SK-N-SH (cell line): Measurements from ENCODE around the gene CLDN10. TPM values are rescaled to one million over a fixed set of nuclear protein-coding genes. Genes with fewer than 3 reads are reported as not detected.

ENCODE experiments used
- CTCF ChIA-PET: fragments of 300-600, 350-600 bp; formaldehyde crosslinking; extraction: SDS; loops from one replicate; lab custom pipeline; 2021; lab: Yijun Ruan, JAX
- POLR2A ChIA-PET: fragments of 350-600 bp; sonication (Branson Sonifier 250); formaldehyde crosslinking; extraction: SDS; loops from one replicate; lab custom pipeline; 2020; ENCODE audit warnings: antibody characterized with exemption, inconsistent platforms; lab: Yijun Ruan, JAX
- DNase-seq: peaks from one replicate; pipeline ENCODE4 v3.0.0; 2012
- H2AFZ ChIP-seq: fragments of 200-600 bp; sonication (generic); 2 replicates; pipeline ENCODE4 v1.8.1; 2016; ENCODE audit warnings: antibody characterized with exemption, mild to moderate bottlenecking, low read depth
- H3F3A ChIP-seq: fragments of 200-600 bp; sonication (generic); replicated peaks from 2 replicates; pipeline ENCODE3; 2016; ENCODE audit warnings: antibody characterized with exemption, mild to moderate bottlenecking; ENCODE audit not compliant: insufficient read depth
- H3K27ac ChIP-seq, 2 experiments: fragments of 200-500 bp in 1 of 2; fragments of 200-600 bp in 1 of 2; sonication (Bioruptor generic) in 1 of 2; sonication (generic), shearing (Covaris generic) in 1 of 2; 2 replicates each; pipeline versions ENCODE4 v1.5.1 to v1.6.1; 2014 to 2016; ENCODE audit warnings: low read depth in 2 of 2, inconsistent platforms in 1 of 2, low read length in 1 of 2, mild to moderate bottlenecking in 1 of 2, mixed read lengths in 1 of 2
- H3K27me3 ChIP-seq: fragments of 200-600 bp; sonication (generic), shearing (Covaris generic); 2 replicates; pipeline ENCODE4 v1.6.1; 2016; ENCODE audit warnings: mixed run types; ENCODE audit not compliant: insufficient read depth
- H3K36me3 ChIP-seq, 2 experiments: fragments of 200-500 bp in 1 of 2; fragments of 200-600 bp in 1 of 2; sonication (Bioruptor generic) in 1 of 2; sonication (generic) in 1 of 2; replicated peaks in 1 of 2; 2 replicates each; pipeline versions ENCODE3 to v1.5.1; 2014 to 2016; ENCODE audit warnings: low read length in 1 of 2, mild to moderate bottlenecking in 1 of 2; ENCODE audit not compliant: insufficient read depth in 2 of 2, control insufficient read depth in 1 of 2
- H3K4me1 ChIP-seq, 2 experiments: fragments of 200-500 bp in 1 of 2; fragments of 200-600 bp in 1 of 2; sonication (Bioruptor generic) in 1 of 2; sonication (generic), shearing (Covaris generic) in 1 of 2; 2 replicates each; pipeline versions ENCODE4 v1.5.1 to v1.6.1; 2014 to 2016; ENCODE audit warnings: low read depth in 1 of 2, low read length in 1 of 2, mixed run types in 1 of 2; ENCODE audit not compliant: insufficient read depth in 2 of 2, control insufficient read depth in 1 of 2
- H3K4me2 ChIP-seq: fragments of 200-600 bp; sonication (generic), shearing (Covaris generic); 2 replicates; pipeline ENCODE4 v1.6.1; 2017; ENCODE audit warnings: mixed run types
- H3K4me3 ChIP-seq, 2 experiments: fragments of 200-500 bp in 1 of 2; fragments of 200-600 bp in 1 of 2; sonication (Bioruptor generic) in 1 of 2; sonication (generic), shearing (Covaris generic) in 1 of 2; 2 replicates each; pipeline versions ENCODE4 v1.5.1 to v1.8.1; 2014 to 2016; ENCODE audit warnings: low read depth in 2 of 2, inconsistent platforms in 1 of 2, low read length in 1 of 2, mild to moderate bottlenecking in 1 of 2, mixed read lengths in 1 of 2, moderate library complexity in 1 of 2
- H3K79me2 ChIP-seq: fragments of 200-600 bp; sonication (generic); 2 replicates; pipeline ENCODE4 v1.8.1; 2017; ENCODE audit warnings: mild to moderate bottlenecking; ENCODE audit not compliant: insufficient read depth
- H3K9ac ChIP-seq: fragments of 200-600 bp; sonication (generic); 2 replicates; pipeline ENCODE4 v1.6.1; 2017; ENCODE audit warnings: mixed run types
- H3K9me2 ChIP-seq: fragments of 200-600 bp; sonication (generic); 2 replicates; pipeline ENCODE4 v1.6.1; 2017; ENCODE audit warnings: mixed run types
- H3K9me3 ChIP-seq: fragments of 200-600 bp; sonication (generic); 2 replicates; pipeline ENCODE4 v1.6.1; 2017; ENCODE audit warnings: mixed run types, mild to moderate bottlenecking, moderate library complexity
- H4K20me1 ChIP-seq: fragments of 200-600 bp; sonication (generic); 2 replicates; pipeline ENCODE4 v1.6.1; 2017; ENCODE audit warnings: mild to moderate bottlenecking, mixed run types; ENCODE audit not compliant: insufficient read depth
- CHD2 ChIP-seq: fragments of 150-350 bp; IDR thresholded peaks from 2 replicates; pipeline ENCODE4 v1.6.1; 2018; ENCODE audit warnings: low read length; ENCODE audit not compliant: partially characterized antibody
- ELF1 ChIP-seq: IDR thresholded peaks from 2 replicates; pipeline ENCODE4 v1.4.0; 2012
- EZH2phosphoT487 ChIP-seq: fragments of 200-600 bp; sonication (generic); IDR thresholded peaks from 2 replicates; pipeline ENCODE4 v1.6.1; 2017; ENCODE audit warnings: low read depth, mixed run types, mild to moderate bottlenecking, antibody characterized with exemption, moderate library complexity, borderline replicate concordance
- FOXM1 ChIP-seq: IDR thresholded peaks from 2 replicates; pipeline ENCODE4 v1.4.0; 2012; ENCODE audit warnings: low read depth, mild to moderate bottlenecking
- GABPA ChIP-seq: IDR thresholded peaks from 2 replicates; pipeline ENCODE4 v1.4.0; 2012; ENCODE audit warnings: low read depth, mild to moderate bottlenecking
- IRF3 ChIP-seq: fragments of 150-350 bp; IDR thresholded peaks from 2 replicates; pipeline ENCODE4 v1.6.1; 2016; ENCODE audit warnings: mild to moderate bottlenecking, low read depth, low read length
- JUND ChIP-seq: IDR thresholded peaks from 2 replicates; pipeline ENCODE4 v1.4.0; 2012
- MAX ChIP-seq: IDR thresholded peaks from 2 replicates; pipeline ENCODE4 v1.4.0; 2012; ENCODE audit warnings: low read depth
- MEF2A ChIP-seq: IDR thresholded peaks from 2 replicates; pipeline ENCODE4 v1.4.0; 2012; ENCODE audit warnings: low read depth, borderline replicate concordance
- MXI1 ChIP-seq: IDR thresholded peaks from 2 replicates; pipeline ENCODE4 v1.6.1; 2012; ENCODE audit warnings: mild to moderate bottlenecking, low read depth, low read length, improper control_type of control experiment
- PBX3 ChIP-seq: IDR thresholded peaks from 2 replicates; pipeline ENCODE4; 2012
- POLR2AphosphoS5 ChIP-seq: IDR thresholded peaks from 2 replicates; pipeline ENCODE4 v1.6.1; 2012; ENCODE audit warnings: low read depth, low read length
- REST ChIP-seq: IDR thresholded peaks from 2 replicates; pipeline ENCODE4 v1.6.1; 2012; ENCODE audit warnings: mild to moderate bottlenecking, low read depth, low read length, moderate library complexity
- RFX5 ChIP-seq: IDR thresholded peaks from 2 replicates; pipeline ENCODE4 v1.6.1; 2012; ENCODE audit warnings: mild to moderate bottlenecking, improper control_type of control experiment, low read length
- RXRA ChIP-seq: IDR thresholded peaks from 2 replicates; pipeline ENCODE4 v1.4.0; 2012; ENCODE audit warnings: low read depth, mild to moderate bottlenecking, borderline replicate concordance
- SMC3 ChIP-seq: IDR thresholded peaks from 2 replicates; pipeline ENCODE4 v1.6.1; 2012; ENCODE audit warnings: low read depth, low read length, improper control_type of control experiment
- TAF1 ChIP-seq: IDR thresholded peaks from 2 replicates; pipeline ENCODE4 v1.6.1; 2012; ENCODE audit warnings: low read depth, mild to moderate bottlenecking, low read length, moderate library complexity, borderline replicate concordance
- USF1 ChIP-seq: IDR thresholded peaks from 2 replicates; pipeline ENCODE4 v1.4.0; 2012; ENCODE audit warnings: low read depth, borderline replicate concordance
- YY1 ChIP-seq: IDR thresholded peaks from 2 replicates; pipeline ENCODE4 v1.4.0; 2012; ENCODE audit warnings: low read depth, mild to moderate bottlenecking
- ZBTB33 ChIP-seq: IDR thresholded peaks from 2 replicates; pipeline ENCODE4 v1.4.0; 2012; ENCODE audit warnings: low read depth, borderline replicate concordance
- WGBS: methylation state at CpG from one replicate; pipeline ENCODE4 v1.1.6; 2017; ENCODE audit warnings: low lambda C conversion rate; 5-methylcytosine and 5-hydroxymethylcytosine counted together
- polyA plus RNA-seq, 3 experiments: library from polyadenylated mRNA; depleted of rRNA; stranded (reverse); fragments of >200 nt; gene quantifications; 2 replicates each; pipeline ENCODE4 v1.2.3, GENCODE V29; 2012

CLDN10 gene
- polyA plus RNA-seq, 1 of the 3 experiments (the other 2 are of a cell fraction) = 0.05 TPM

GRCh38 chr13:95559100-95559499 lies 6.6 kb downstream of the CLDN10 start:
- 64% methylated on average over 6 of the region's 6 CpGs for WGBS
- Histone ChIP-seq H3K27ac (no peak overlapping the region), H3K9ac (no peak overlapping the region), H3K79me2 (no peaks in the 10 kb centered on the region), H3K9me2 (no peaks in the 10 kb centered on the region), H3K4me2 (no peak overlapping the region), H4K20me1 (no peaks in the 10 kb centered on the region), H3K4me3 (no peak overlapping the region), H3F3A (no peaks in the 10 kb centered on the region), H3K27me3 (no peaks in the 10 kb centered on the region), H3K4me1 (no peaks in the 10 kb centered on the region), H3K36me3 (no peaks in the 10 kb centered on the region), H3K9me3 (no peaks in the 10 kb centered on the region), H2AFZ (no peak overlapping the region)
- no peak for DNase-seq
- CTCF ChIA-PET = no interaction called here
- TF ChIP-seq RFX5 (no peak), RXRA (no peak), ZBTB33 (no peak), TAF1 (no peak), JUND (no peak), IRF3 (no peak), MAX (no peak), REST (no peak), MEF2A (no peak), PBX3 (no peak), FOXM1 (no peak), POLR2AphosphoS5 (no peak), ELF1 (no peak), SMC3 (no peak), MXI1 (no peak), USF1 (no peak), CHD2 (no peak), YY1 (no peak), GABPA (no peak), EZH2phosphoT487 (no peak)
- POLR2A ChIA-PET = no interaction called here
